CD14-positive monocyte (primary cell): Measurements from ENCODE around the gene TDRD3. TPM values are rescaled to one million over a fixed set of nuclear protein-coding genes. Genes with fewer than 3 reads are reported as not detected.
A peak's percentile ranks its signal among the peaks of the same experiment; 100 is the strongest.

ENCODE experiments used
- DNase-seq, 3 donors: peaks; one replicate each; pipeline ENCODE4 v3.0.0-alpha.2; 2011 to 2022
- H2AFZ ChIP-seq: 2 replicates; pipeline ENCODE4 v1.6.0; 2012; ENCODE audit warnings: mild to moderate bottlenecking, low read depth, low read length, inconsistent platforms; ENCODE audit not compliant: insufficient read depth, poor library complexity, severe bottlenecking
- H3K27ac ChIP-seq, 2 donors: 1 replicate in 1 of 2; 2 replicates in 1 of 2; pipeline ENCODE4 v1.5.1; 2012 to 2013; ENCODE audit warnings: low read length in 2 of 2, control low read depth in 1 of 2, inconsistent platforms in 1 of 2, low read depth in 1 of 2, mild to moderate bottlenecking in 1 of 2
- H3K27me3 ChIP-seq, 2 donors: one replicate each; pipeline versions ENCODE4 v1.6.0 to v1.6.1; 2011 to 2013; ENCODE audit warnings: low read length in 2 of 2; ENCODE audit not compliant: control insufficient read depth in 2 of 2, insufficient read depth in 2 of 2
- H3K36me3 ChIP-seq, 2 donors: replicated peaks in 1 of 2; 1 replicate in 1 of 2; 2 replicates in 1 of 2; pipeline versions ENCODE4 v1.5.1 to v1.6.1; 2012 to 2013; ENCODE audit warnings: low read length in 2 of 2, control low read depth in 1 of 2, inconsistent platforms in 1 of 2, mild to moderate bottlenecking in 1 of 2; ENCODE audit not compliant: insufficient read depth in 2 of 2, control insufficient read depth in 1 of 2
- H3K4me1 ChIP-seq, 2 donors: 1 replicate in 1 of 2; 2 replicates in 1 of 2; pipeline versions ENCODE4 v1.5.1 to v1.6.1; 2012 to 2013; ENCODE audit warnings: low read length in 2 of 2, control low read depth in 1 of 2, inconsistent platforms in 1 of 2, mild to moderate bottlenecking in 1 of 2, moderate library complexity in 1 of 2; ENCODE audit not compliant: insufficient read depth in 2 of 2, control insufficient read depth in 1 of 2
- H3K4me2 ChIP-seq: replicated peaks from 2 replicates; pipeline ENCODE3; 2012; ENCODE audit warnings: low read length, moderate library complexity, mild to moderate bottlenecking; ENCODE audit not compliant: poor library complexity, severe bottlenecking; ENCODE audit errors: extremely low read depth
- H3K4me3 ChIP-seq, 3 experiments: fragments of 200-600 bp in 1 of 3; sonication (generic) in 1 of 3; replicated peaks in 1 of 3; 1 replicate in 2 of 3; 2 replicates in 1 of 3; pipeline ENCODE4 v1.5.1; 2011 to 2013; ENCODE audit warnings: low read length in 3 of 3, mild to moderate bottlenecking in 3 of 3, control low read depth in 2 of 3, low read depth in 2 of 3, inconsistent platforms in 1 of 3, moderate library complexity in 1 of 3
- H3K79me2 ChIP-seq: 2 replicates; pipeline ENCODE4 v1.6.0; 2012; ENCODE audit warnings: mild to moderate bottlenecking, control low read depth, inconsistent platforms, low read length, moderate library complexity; ENCODE audit not compliant: insufficient read depth
- H3K9ac ChIP-seq: 2 replicates; pipeline ENCODE4 v1.6.0; 2017; ENCODE audit warnings: low read length, mild to moderate bottlenecking; ENCODE audit not compliant: insufficient read depth, poor library complexity, severe bottlenecking
- H3K9me3 ChIP-seq, 2 donors: replicated peaks in 1 of 2; 1 replicate in 1 of 2; 2 replicates in 1 of 2; pipeline versions ENCODE4 v1.5.1 to v1.6.1; 2012 to 2013; ENCODE audit warnings: low read length in 2 of 2, control low read depth in 1 of 2; ENCODE audit not compliant: control insufficient read depth in 1 of 2, insufficient read depth in 1 of 2
- H4K20me1 ChIP-seq: 2 replicates; pipeline ENCODE4 v1.6.0; 2012; ENCODE audit warnings: mild to moderate bottlenecking, low read length, control low read depth, moderate library complexity; ENCODE audit not compliant: insufficient read depth
- H3K27ac Mint-ChIP-seq, 7 donors: one replicate each; pipeline ENCODE4 v1.8.0; 2020; ENCODE audit warnings: mild to moderate bottlenecking in 7 of 7, mixed read lengths in 7 of 7, moderate library complexity in 6 of 7, inconsistent platforms in 2 of 7
- H3K27me3 Mint-ChIP-seq, 3 donors: one replicate each; pipeline ENCODE4 v1.8.0; 2021 to 2022; ENCODE audit warnings: low read depth in 3 of 3, mild to moderate bottlenecking in 3 of 3, mixed read lengths in 3 of 3, moderate library complexity in 3 of 3, inconsistent platforms in 1 of 3
- H3K36me3 Mint-ChIP-seq, 2 donors: one replicate each; pipeline ENCODE4 v1.8.0; 2020; ENCODE audit warnings: mixed read lengths in 2 of 2, inconsistent platforms in 1 of 2, mild to moderate bottlenecking in 1 of 2
- H3K4me1 Mint-ChIP-seq: one replicate; pipeline ENCODE4 v1.8.0; 2020; ENCODE audit warnings: mild to moderate bottlenecking, mixed read lengths
- H3K4me3 Mint-ChIP-seq, 2 donors: one replicate each; pipeline ENCODE4 v1.8.0; 2020; ENCODE audit warnings: mild to moderate bottlenecking in 2 of 2, mixed read lengths in 2 of 2, moderate library complexity in 1 of 2
- H3K9me3 Mint-ChIP-seq, 7 donors: one replicate each; pipeline ENCODE4 v1.8.0; 2020 to 2022; ENCODE audit warnings: mixed read lengths in 7 of 7, mild to moderate bottlenecking in 6 of 7, moderate library complexity in 6 of 7, inconsistent platforms in 2 of 7
- CTCF ChIP-seq: fragments of 200-600 bp; IDR thresholded peaks from one replicate; pipeline ENCODE4 v1.8.0; 2022; ENCODE audit warnings: antibody characterized with exemption, mild to moderate bottlenecking
- WGBS: methylation state at CpG from one replicate; pipeline ENCODE4 v1.1.5; 2013; ENCODE audit warnings: missing lambda C conversion rate; ENCODE audit not compliant: insufficient coverage; 5-methylcytosine and 5-hydroxymethylcytosine counted together
- intact Hi-C, 2 donors: fragments of 100-400 bp; cut with micrococcal nuclease; formaldehyde crosslinking; loops; one replicate each; pipeline versions ENCODE4 v1.15.0 to v1.15.1; 2023
- polyA plus RNA-seq, 3 donors: library from polyadenylated mRNA; depleted of rRNA in 1 of 3; unstranded in 2 of 3; stranded (reverse) in 1 of 3; fragments of 300-500 nt in 2 of 3; fragments of >200 nt in 1 of 3; fragmentation: Illumina TruSeq in 2 of 3; gene quantifications; 1 replicate in 2 of 3; 2 replicates in 1 of 3; pipeline ENCODE4 v1.2.3, GENCODE V29; 2012 to 2021

TDRD3 gene
- polyA plus RNA-seq, 3 donors = 2.7 to 4.8 (median 4.7) TPM

GRCh38 chr13:60448907-60449510 is 52.0 kb downstream of the TDRD3 start:
- Histone ChIP-seq H2AFZ (no peak overlapping the region), H3K4me3 (no peak overlapping the region), H3K9me3 (no peaks in the 10 kb centered on the region), H3K9ac (no peak overlapping the region), H4K20me1 (no peaks in the 10 kb centered on the region), H3K27me3 (no peaks in the 10 kb centered on the region), H3K79me2 (no peaks in the 10 kb centered on the region), H3K36me3 (no peaks in the 10 kb centered on the region), H3K27ac (no peak overlapping the region), H3K4me2 (no peak overlapping the region), H3K4me1 (no peaks in the 10 kb centered on the region)
- H3K27ac Mint-ChIP-seq = no peak overlapping the region
- H3K4me3 Mint-ChIP-seq = no peak overlapping the region
- no peaks in the 10 kb centered on the region for H3K4me1 Mint-ChIP-seq
- H3K36me3 Mint-ChIP-seq = peaks cover 3 to 6% of the 10 kb centered on the region in 2 donors
- no peaks in the 10 kb centered on the region for H3K9me3 Mint-ChIP-seq
- TF ChIP-seq CTCF = peak; percentile 67
- no CpG with 5 or more reads among the region's 2 CpGs for WGBS
- intact Hi-C loops = no loop called here
- DNase-seq = no peak
- H3K27me3 Mint-ChIP-seq = no peaks in the 10 kb centered on the region

DNA sequence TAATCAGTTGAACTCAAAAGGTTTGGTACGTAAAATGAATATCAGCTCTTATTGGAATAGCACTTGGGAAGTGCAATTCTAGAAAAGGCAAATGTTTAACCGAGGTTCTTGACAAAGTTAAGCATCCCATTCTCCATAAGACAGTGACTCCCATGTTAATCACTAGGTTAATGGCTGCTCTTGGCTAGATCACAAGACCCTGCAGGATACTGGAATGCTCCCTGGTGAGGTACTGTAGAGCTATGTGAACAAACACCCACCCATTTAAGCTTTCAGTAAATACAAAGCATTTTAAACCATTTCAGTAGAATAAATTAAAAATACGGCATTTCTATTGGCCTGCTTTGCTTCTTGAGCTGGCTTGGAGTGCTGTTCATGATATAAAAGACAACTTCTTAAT is 56.5 kb downstream of the TDRD3 start:
- H3K4me1 Mint-ChIP-seq = no peaks in the 10 kb centered on the region
- Histone ChIP-seq H2AFZ (no peak overlapping the region), H4K20me1 (no peaks in the 10 kb centered on the region), H3K4me1 (no peaks in the 10 kb centered on the region), H3K9me3 (no peaks in the 10 kb centered on the region), H3K27ac (no peak overlapping the region), H3K4me2 (no peak overlapping the region), H3K27me3 (no peaks in the 10 kb centered on the region), H3K36me3 (no peaks in the 10 kb centered on the region), H3K9ac (no peak overlapping the region), H3K79me2 (no peaks in the 10 kb centered on the region), H3K4me3 (no peak overlapping the region)
- no peak overlapping the region for H3K4me3 Mint-ChIP-seq
- H3K27ac Mint-ChIP-seq = no peak overlapping the region
- WGBS = no CpG with 5 or more reads among the region's 3 CpGs
- no peak for TF ChIP-seq CTCF
- no peaks in the 10 kb centered on the region for H3K27me3 Mint-ChIP-seq
- no peak for DNase-seq
- no peaks in the 10 kb centered on the region for H3K9me3 Mint-ChIP-seq
- intact Hi-C loops = no loop called here
- H3K36me3 Mint-ChIP-seq = peaks cover 2 to 6% of the 10 kb centered on the region in 2 donors
